Measurements from ENCODE around the gene PARP15. TPM values are rescaled to one million over a fixed set of nuclear protein-coding genes. Genes with fewer than 3 reads are reported as not detected.

Gene PARP15
- total RNA-seq, 4 donors from 2014 or later: 0.42 to 2.7 (median 1.1) TPM; not detected in 1

GRCh38 chr3:122608916-122609315 is 31.5 kb downstream of the PARP15 start:
- no peak for TF ChIP-seq EP300 (IDR thresholded peaks at IDR 0.05)
- no peak for TF ChIP-seq POLR2AphosphoS5 (IDR thresholded peaks at IDR 0.05)
- TF ChIP-seq POLR2A (IDR thresholded peaks at IDR 0.05): no peak
- 86% methylated on average over 1 of the region's 1 CpG; no CpG with 5 or more reads in 1 of the 2 donors for WGBS, 2 donors (ENCODE audit: low coverage in 1 of 2)
- no peak for ATAC-seq

GRCh38 chr3:122609798-122610559 is 32.5 kb downstream of the PARP15 start:
- H3K4me1 ChIP-seq: no peaks in the 10 kb centered on the region
- H3K4me3 ChIP-seq: no peak overlapping the region
- H3K36me3 ChIP-seq: no peaks in the 10 kb centered on the region
- no peak for ATAC-seq
- TF ChIP-seq POLR2AphosphoS5 (IDR thresholded peaks at IDR 0.05) (no peak), POLR2A (IDR thresholded peaks at IDR 0.05) (no peak), EP300 (IDR thresholded peaks at IDR 0.05) (no peak), CTCF (IDR thresholded peaks at IDR 0.05) (no peak)
- 80 to 85% methylated on average over 6 to 7 of the region's 7 CpGs for WGBS, 2 donors (ENCODE audit: low coverage in 1 of 2)
- no peaks in the 10 kb centered on the region for H3K9me3 ChIP-seq
- no peak overlapping the region for H3K27ac ChIP-seq
- no peaks in the 10 kb centered on the region for H3K27me3 ChIP-seq

More at GRCh38 chr3:122608916-122609315, 31.5 kb downstream of the PARP15 start:
- H3K27me3 ChIP-seq: no peaks in the 10 kb centered on the region
- no peaks in the 10 kb centered on the region for H3K4me1 ChIP-seq
- no peak overlapping the region for H3K4me3 ChIP-seq
- H3K36me3 ChIP-seq: no peaks in the 10 kb centered on the region
- no peak overlapping the region for H3K27ac ChIP-seq
- H3K9me3 ChIP-seq: no peaks in the 10 kb centered on the region

GRCh38 chr3:122612696-122613095 is 35.2 kb downstream of the PARP15 start:
- no peaks in the 10 kb centered on the region for H3K36me3 ChIP-seq
- no peaks in the 10 kb centered on the region for H3K9me3 ChIP-seq
- no peak overlapping the region for H3K4me3 ChIP-seq
- no peaks in the 10 kb centered on the region for H3K27me3 ChIP-seq
- no peaks in the 10 kb centered on the region for H3K4me1 ChIP-seq
- ATAC-seq: no peak
- 93% methylated on average over 2 to 5 of the region's 5 CpGs for WGBS, 2 donors (ENCODE audit: low coverage in 1 of 2)
- TF ChIP-seq POLR2A (IDR thresholded peaks at IDR 0.05) (no peak), CTCF (IDR thresholded peaks at IDR 0.05) (no peak), POLR2AphosphoS5 (IDR thresholded peaks at IDR 0.05) (no peak), EP300 (IDR thresholded peaks at IDR 0.05) (no peak)
- H3K27ac ChIP-seq: no peak overlapping the region

- ATAC-seq: no peak
- WGBS, 2 donors (ENCODE audit: low coverage in 1 of 2): 36 to 63% methylated on average over 3 of the region's 3 CpGs
- Histone ChIP-seq H3K4me3 (no peak overlapping the region), H3K36me3 (no peaks in the 10 kb centered on the region), H3K4me1 (no peaks in the 10 kb centered on the region), H3K27ac (no peak overlapping the region), H3K9me3 (no peaks in the 10 kb centered on the region), H3K27me3 (no peaks in the 10 kb centered on the region)
- TF ChIP-seq CTCF (IDR thresholded peaks at IDR 0.05) (no peak), EP300 (IDR thresholded peaks at IDR 0.05) (no peak), POLR2A (IDR thresholded peaks at IDR 0.05) (no peak), POLR2AphosphoS5 (IDR thresholded peaks at IDR 0.05) (no peak)
These were observed 37.9 kb downstream of the PARP15 start for GRCh38 chr3:122615303-122615702.

- Histone ChIP-seq H3K9me3 (no peaks in the 10 kb centered on the region), H3K4me1 (no peaks in the 10 kb centered on the region), H3K4me3 (no peak overlapping the region), H3K36me3 (no peaks in the 10 kb centered on the region), H3K27me3 (no peaks in the 10 kb centered on the region), H3K27ac (no peak overlapping the region)
- WGBS, 2 donors (ENCODE audit: low coverage in 1 of 2): 57 to 90% methylated on average over 2 of the region's 3 CpGs
- no peak for ATAC-seq
- no peak for TF ChIP-seq EP300 (IDR thresholded peaks at IDR 0.05)
- no peak for TF ChIP-seq POLR2A (IDR thresholded peaks at IDR 0.05)
- TF ChIP-seq CTCF (IDR thresholded peaks at IDR 0.05): no peak
- TF ChIP-seq POLR2AphosphoS5 (IDR thresholded peaks at IDR 0.05): no peak
These were observed 41.2 kb downstream of the PARP15 start for GRCh38 chr3:122618614-122619013.

Measured in gastroesophageal sphincter (tissue), 4 donors.